Measurements from ENCODE around the gene KDM5C. TPM values are rescaled to one million over a fixed set of nuclear protein-coding genes. Genes with fewer than 3 reads are reported as not detected.

Gene KDM5C
- total RNA-seq, 4 donors from 2014 or later: 66.3 to 184 (median 127) TPM

- Histone ChIP-seq H3K9me3 (no peaks in the 10 kb centered on the region), H3K36me3 (no peaks in the 10 kb centered on the region), H3K4me3 (no peak overlapping the region), H3K27me3 (no peaks in the 10 kb centered on the region), H3K4me1 (no peaks in the 10 kb centered on the region), H3K27ac (no peak overlapping the region)
- intact Hi-C loops (cut with DNase I; ENCODE audit: low total_unique reads): no loop called here
- TF ChIP-seq CTCF (IDR thresholded peaks at IDR 0.05) (no peak), POLR2A (IDR thresholded peaks at IDR 0.05) (no peak)
- no peak for DNase-seq
Observed at GRCh38 chrX:53255738-53256191, 30.8 kb upstream of the KDM5C start.

GRCh38 chrX:53254570-53255461, 29.8 kb upstream of the KDM5C start:
- Histone ChIP-seq H3K4me3 (no peak overlapping the region), H3K4me1 (no peaks in the 10 kb centered on the region), H3K9me3 (no peaks in the 10 kb centered on the region), H3K27ac (no peak overlapping the region), H3K36me3 (no peaks in the 10 kb centered on the region), H3K27me3 (no peaks in the 10 kb centered on the region)
- intact Hi-C loops (cut with DNase I; ENCODE audit: low total_unique reads): no loop called here
- TF ChIP-seq CTCF (IDR thresholded peaks at IDR 0.05) (no peak), POLR2A (IDR thresholded peaks at IDR 0.05) (no peak)
- DNase-seq: no peak

- no peak for DNase-seq
- H3K9me3 ChIP-seq: no peaks in the 10 kb centered on the region
- no peaks in the 10 kb centered on the region for H3K4me1 ChIP-seq
- H3K27ac ChIP-seq: no peak overlapping the region
- H3K4me3 ChIP-seq: no peak overlapping the region
- H3K36me3 ChIP-seq: no peaks in the 10 kb centered on the region
- TF ChIP-seq POLR2A (IDR thresholded peaks at IDR 0.05): no peak
- TF ChIP-seq CTCF (IDR thresholded peaks at IDR 0.05): no peak
- no peaks in the 10 kb centered on the region for H3K27me3 ChIP-seq
- intact Hi-C loops (cut with DNase I; ENCODE audit: low total_unique reads): no loop called here
Observed at GRCh38 chrX:53253293-53254020, 28.4 kb upstream of the KDM5C start.

GRCh38 chrX:53251307-53251706, 26.3 kb upstream of the KDM5C start:
- no peak for DNase-seq
- Histone ChIP-seq H3K4me1 (no peaks in the 10 kb centered on the region), H3K4me3 (no peak overlapping the region), H3K9me3 (no peaks in the 10 kb centered on the region), H3K36me3 (no peaks in the 10 kb centered on the region), H3K27ac (no peak overlapping the region), H3K27me3 (no peaks in the 10 kb centered on the region)
- intact Hi-C loops (cut with DNase I; ENCODE audit: low total_unique reads): no loop called here
- no peak for TF ChIP-seq POLR2A (IDR thresholded peaks at IDR 0.05)
- no peak for TF ChIP-seq CTCF (IDR thresholded peaks at IDR 0.05)

GRCh38 chrX:53250556-53250955, 25.5 kb upstream of the KDM5C start:
- DNase-seq: no peak
- H3K4me1 ChIP-seq: no peaks in the 10 kb centered on the region
- no peaks in the 10 kb centered on the region for H3K36me3 ChIP-seq
- H3K27me3 ChIP-seq: no peaks in the 10 kb centered on the region
- H3K27ac ChIP-seq: no peak overlapping the region
- H3K9me3 ChIP-seq: no peaks in the 10 kb centered on the region
- intact Hi-C loops (cut with DNase I; ENCODE audit: low total_unique reads): no loop called here
- TF ChIP-seq CTCF (IDR thresholded peaks at IDR 0.05): no peak
- no peak for TF ChIP-seq POLR2A (IDR thresholded peaks at IDR 0.05)
- no peak overlapping the region for H3K4me3 ChIP-seq
